ENCODE measurements around the gene DSG3. TPM values are rescaled to one million over a fixed set of nuclear protein-coding genes. Genes with fewer than 3 reads are reported as not detected.
A peak's percentile ranks its signal among the peaks of the same experiment; 100 is the strongest.

DSG3 gene
- total RNA-seq, 1 donor from 2014 or later = not detected

DNA sequence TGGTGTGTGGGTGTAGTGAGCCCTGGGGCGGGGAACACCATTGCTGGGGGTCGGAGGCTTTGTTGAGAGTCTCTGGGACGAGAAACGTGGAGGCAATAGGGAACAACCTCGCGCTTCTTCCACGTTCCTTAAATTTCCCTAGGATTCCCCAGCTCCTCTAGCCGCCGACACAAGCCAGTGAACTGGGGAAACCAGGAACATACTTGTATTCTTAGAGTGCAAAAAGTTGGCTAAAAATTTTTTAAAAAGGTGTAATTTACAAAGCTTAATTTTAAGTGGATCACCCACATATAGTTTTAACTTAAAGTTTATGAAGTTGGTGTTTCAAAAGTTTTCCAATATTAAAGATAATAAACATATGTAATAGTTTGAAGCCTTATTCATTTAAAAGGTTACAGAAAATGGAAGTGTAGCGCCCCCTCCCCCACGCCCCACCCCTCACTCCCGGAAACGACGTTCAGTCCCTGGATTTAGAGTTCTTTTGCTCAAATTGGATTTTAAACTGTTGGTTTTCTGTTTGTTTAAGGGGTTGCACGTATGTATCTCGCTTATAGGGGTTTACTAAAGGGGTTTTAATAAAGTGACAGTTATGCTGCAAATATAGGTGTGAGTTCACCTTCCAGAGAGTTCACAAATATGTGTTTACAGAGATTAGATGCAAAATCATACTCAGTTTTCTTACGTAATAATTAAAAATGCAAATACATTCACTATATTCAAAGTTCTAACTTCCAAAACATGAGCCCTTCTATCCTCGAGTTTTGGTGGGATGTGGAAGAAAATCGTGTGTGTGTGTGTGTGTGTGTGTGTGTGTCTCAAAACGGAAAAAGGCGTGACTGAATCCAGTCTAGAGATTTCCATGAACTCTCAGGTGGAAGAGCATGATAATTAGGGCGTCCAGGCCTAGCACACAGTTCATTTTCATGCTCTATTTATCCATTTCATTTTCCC is 51.3 kb downstream of the DSG3 start:
- TF ChIP-seq CTCF (IDR thresholded peaks at IDR 0.05) = no peak
- Mint-ChIP-seq H3K27me3 (ENCODE audit: unreplicated experiment) (peaks cover 10% of the 10 kb centered on the region), H3K36me3 (ENCODE audit: unreplicated experiment) (no peaks in the 10 kb centered on the region), H3K4me1 (ENCODE audit: unreplicated experiment) (peaks cover 9% of the 10 kb centered on the region), H3K27ac (ENCODE audit: unreplicated experiment) (peak overlapping the region; percentile 80), H3K4me3 (ENCODE audit: unreplicated experiment) (peak overlapping the region; percentile 90), H3K9me3 (ENCODE audit: unreplicated experiment) (no peaks in the 10 kb centered on the region)
- DNase-seq (ENCODE audit: extremely low spot score, unreplicated experiment) = no peak

GRCh38 chr18:31500051-31500688 is 52.6 kb downstream of the DSG3 start:
- Mint-ChIP-seq H3K4me1 (ENCODE audit: unreplicated experiment) (peaks cover 9% of the 10 kb centered on the region), H3K36me3 (ENCODE audit: unreplicated experiment) (no peaks in the 10 kb centered on the region), H3K27me3 (ENCODE audit: unreplicated experiment) (peaks cover 8% of the 10 kb centered on the region), H3K4me3 (ENCODE audit: unreplicated experiment) (no peak overlapping the region), H3K27ac (ENCODE audit: unreplicated experiment) (no peak overlapping the region), H3K9me3 (ENCODE audit: unreplicated experiment) (no peaks in the 10 kb centered on the region)
- no peak for TF ChIP-seq CTCF (IDR thresholded peaks at IDR 0.05)
- no peak for DNase-seq (ENCODE audit: extremely low spot score, unreplicated experiment)

- Mint-ChIP-seq H3K4me1 (ENCODE audit: unreplicated experiment) (peaks cover 9% of the 10 kb centered on the region), H3K4me3 (ENCODE audit: unreplicated experiment) (no peak overlapping the region), H3K36me3 (ENCODE audit: unreplicated experiment) (peaks cover 2% of the 10 kb centered on the region), H3K27ac (ENCODE audit: unreplicated experiment) (no peak overlapping the region), H3K9me3 (ENCODE audit: unreplicated experiment) (no peaks in the 10 kb centered on the region), H3K27me3 (ENCODE audit: unreplicated experiment) (peaks cover 5% of the 10 kb centered on the region)
- no peak for DNase-seq (ENCODE audit: extremely low spot score, unreplicated experiment)
- TF ChIP-seq CTCF (IDR thresholded peaks at IDR 0.05) = no peak
These were observed 55.5 kb downstream of the DSG3 start for GRCh38 chr18:31503011-31503410.

DNA sequence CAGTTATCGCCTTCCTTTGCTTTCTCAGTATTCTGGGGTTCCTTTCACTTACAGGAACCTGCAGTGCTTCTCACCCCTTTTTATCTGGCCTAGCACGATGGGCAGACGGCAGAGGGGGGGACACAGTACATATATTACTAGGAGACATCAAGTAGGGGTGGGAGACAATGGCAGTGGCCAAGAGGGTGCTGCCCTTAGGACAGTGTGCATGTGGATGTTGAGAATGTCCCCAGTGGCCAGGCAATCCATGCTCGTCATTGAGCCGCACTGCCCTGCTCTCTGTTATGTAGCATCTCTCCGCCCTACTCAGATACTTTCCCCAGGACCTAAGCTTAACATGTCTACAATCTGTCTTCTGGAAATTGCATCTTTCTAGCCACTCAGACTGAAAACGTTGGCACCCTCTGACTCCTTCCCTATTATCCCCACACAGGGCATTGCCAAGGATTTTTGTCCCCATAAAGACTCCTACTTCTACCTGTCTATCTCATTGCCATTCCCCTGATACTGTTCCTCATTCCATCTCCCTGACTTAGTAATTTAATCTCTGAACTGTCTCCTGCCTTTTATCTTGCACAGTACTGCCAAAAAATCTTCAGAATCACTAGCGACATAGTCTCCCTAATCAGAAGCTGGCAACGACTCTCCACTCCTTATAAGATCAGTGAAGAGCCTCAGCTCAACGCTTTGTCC is 57.1 kb downstream of the DSG3 start:
- TF ChIP-seq CTCF (IDR thresholded peaks at IDR 0.05) = no peak
- H3K4me1 Mint-ChIP-seq (ENCODE audit: unreplicated experiment) = no peaks in the 10 kb centered on the region

More for the DNA sequence above, 57.1 kb downstream of the DSG3 start:
- H3K36me3 Mint-ChIP-seq (ENCODE audit: unreplicated experiment) = peaks cover 2% of the 10 kb centered on the region
- H3K4me3 Mint-ChIP-seq (ENCODE audit: unreplicated experiment) = no peak overlapping the region
- H3K27ac Mint-ChIP-seq (ENCODE audit: unreplicated experiment) = no peak overlapping the region
- no peak for DNase-seq (ENCODE audit: extremely low spot score, unreplicated experiment)
- H3K9me3 Mint-ChIP-seq (ENCODE audit: unreplicated experiment) = no peaks in the 10 kb centered on the region
- peaks cover 2% of the 10 kb centered on the region for H3K27me3 Mint-ChIP-seq (ENCODE audit: unreplicated experiment)

All from osteocyte (in vitro differentiated cells).